Kidney epithelial cell (primary cell): ENCODE measurements around the gene KLF7. TPM values are rescaled to one million over a fixed set of nuclear protein-coding genes. Genes with fewer than 3 reads are reported as not detected.

ENCODE experiments used
- DNase-seq: peaks from one replicate; pipeline ENCODE4 v3.0.0-alpha.2; 2010; ENCODE audit warnings: low read depth
- H3K27me3 ChIP-seq: 2 replicates; pipeline ENCODE4 v1.6.0; 2011; ENCODE audit warnings: low read length; ENCODE audit not compliant: control insufficient read depth, insufficient read depth
- H3K36me3 ChIP-seq: 2 replicates; pipeline ENCODE4 v1.5.1; 2011; ENCODE audit warnings: low read length; ENCODE audit not compliant: control insufficient read depth, insufficient read depth
- H3K4me3 ChIP-seq: 2 replicates; pipeline ENCODE4 v1.5.1; 2011; ENCODE audit warnings: low read depth, mild to moderate bottlenecking, control low read depth, low read length
- CTCF ChIP-seq: IDR thresholded peaks from 2 replicates; pipeline ENCODE4 v1.5.1; 2011; ENCODE audit warnings: mild to moderate bottlenecking, moderate library complexity, low read length, control low read depth, inconsistent platforms; ENCODE audit not compliant: insufficient read depth, poor library complexity, severe bottlenecking
- total RNA-seq: library from RNA; depleted of rRNA; stranded (reverse); fragments of >200 nt; gene quantifications from 2 replicates; pipeline ENCODE4 v1.2.3, GENCODE V29; 2015

KLF7 gene
- total RNA-seq, 1 donor from 2014 or later, result 58.7 TPM

DNA sequence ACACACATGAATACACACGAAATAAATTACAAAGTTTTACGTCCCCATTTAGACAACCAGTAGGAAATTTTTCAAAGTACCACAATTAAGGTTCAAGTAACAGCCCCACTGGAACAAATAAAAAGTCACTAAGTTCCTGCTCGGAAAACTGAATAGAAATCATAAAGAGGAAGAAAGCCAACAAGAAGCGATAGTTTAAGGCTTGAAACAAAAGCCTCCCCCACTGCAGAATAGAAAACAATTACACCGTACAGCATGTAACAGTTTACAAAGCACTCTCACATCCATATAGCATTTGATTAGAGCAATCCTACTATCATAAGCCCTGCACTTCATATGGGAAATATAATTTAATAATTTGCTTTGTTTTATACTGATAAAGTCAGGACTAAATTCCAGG is 15.5 kb downstream of the KLF7 start:
- no peaks in the 10 kb centered on the region for H3K27me3 ChIP-seq
- H3K4me3 ChIP-seq, result no peak overlapping the region
- no peak for TF ChIP-seq CTCF
- DNase-seq, result no peak
- peaks cover 3% of the 10 kb centered on the region for H3K36me3 ChIP-seq

GRCh38 chr2:207149249-207150213 is 16.2 kb downstream of the KLF7 start:
- Histone ChIP-seq H3K36me3 (peaks cover 3% of the 10 kb centered on the region), H3K4me3 (no peak overlapping the region), H3K27me3 (no peaks in the 10 kb centered on the region)
- TF ChIP-seq CTCF, result no peak
- no peak for DNase-seq

DNA sequence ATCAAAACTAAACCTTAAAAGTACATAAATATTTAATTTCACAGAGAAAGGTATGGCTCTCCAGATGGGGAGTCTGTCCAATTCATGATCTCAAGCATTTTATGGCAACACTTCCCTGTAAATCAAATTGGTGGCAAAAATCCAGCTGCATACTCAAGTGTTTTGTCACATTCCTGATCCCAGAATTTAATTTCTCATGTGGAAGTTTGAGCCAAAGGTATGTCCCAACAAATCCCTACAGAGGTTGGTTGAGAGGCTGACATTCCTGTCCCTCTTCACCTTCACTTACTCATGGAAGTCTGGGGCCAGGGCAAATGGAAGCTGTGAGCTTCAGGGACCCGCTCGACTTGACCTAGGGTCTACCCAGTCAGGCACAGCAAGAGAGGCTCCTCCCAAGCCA is 17.7 kb downstream of the KLF7 start:
- Histone ChIP-seq H3K27me3 (no peaks in the 10 kb centered on the region), H3K4me3 (no peak overlapping the region), H3K36me3 (peaks cover 3% of the 10 kb centered on the region)
- DNase-seq, result no peak
- no peak for TF ChIP-seq CTCF

- H3K36me3 ChIP-seq, result peaks cover 1% of the 10 kb centered on the region
- H3K27me3 ChIP-seq, result no peaks in the 10 kb centered on the region
- H3K4me3 ChIP-seq, result no peak overlapping the region
- DNase-seq, result no peak
- no peak for TF ChIP-seq CTCF
Measured at GRCh38 chr2:207144173-207144785, 21.5 kb downstream of the KLF7 start.

- H3K36me3 ChIP-seq, result no peaks in the 10 kb centered on the region
- no peak for TF ChIP-seq CTCF
- no peak overlapping the region for H3K4me3 ChIP-seq
- no peaks in the 10 kb centered on the region for H3K27me3 ChIP-seq
- no peak for DNase-seq
Measured at GRCh38 chr2:207143215-207144172, 22.3 kb downstream of the KLF7 start.
